Activated CD4-positive, alpha-beta T cell treated with anti-CD3 and anti-CD28 coated beads, Interleukin-2, amount 50 U/mL, for 1 hour (primary cell): Measurements from ENCODE around the gene GOLGA2.

Source experiments
- DNase-seq: peaks from one replicate; pipeline ENCODE4 v3.0.0-alpha.2; 2020

Gene GOLGA2

DNA sequence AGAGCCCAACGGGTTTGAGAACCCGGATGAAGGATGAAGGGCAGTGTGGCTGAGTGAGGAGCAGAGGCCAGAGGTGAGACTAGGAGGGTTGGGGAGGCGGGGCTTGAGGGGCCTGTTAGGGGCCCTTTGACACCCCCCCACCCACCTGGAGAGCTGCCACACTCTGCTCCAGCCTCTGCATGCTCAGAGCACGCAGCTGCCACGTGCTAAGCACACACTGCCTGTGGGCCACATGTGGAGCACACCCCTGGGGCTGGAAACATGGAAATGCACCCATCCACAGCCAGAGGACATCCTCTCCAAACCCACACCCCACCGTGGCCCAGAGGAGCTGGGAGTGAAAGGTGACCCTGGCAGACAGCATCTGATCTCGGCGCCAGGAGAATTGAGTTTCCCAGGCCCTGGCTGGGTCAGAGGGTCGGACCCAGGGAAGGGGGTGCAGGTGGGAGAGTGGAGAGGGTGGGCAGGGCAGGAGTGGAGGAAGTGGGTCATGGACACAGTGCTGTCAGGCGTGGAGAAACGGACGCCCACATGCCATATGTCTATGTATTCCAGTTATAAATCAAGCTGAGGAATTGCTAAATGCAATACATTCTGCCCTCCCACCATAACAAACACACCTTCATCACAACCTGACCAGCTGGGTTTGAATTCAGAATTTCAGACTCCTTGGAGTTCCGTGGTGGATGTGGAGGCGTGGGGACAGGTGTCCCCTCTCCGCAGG is 66.7 kb downstream of the GOLGA2 start:
- DNase-seq = no peak

DNA sequence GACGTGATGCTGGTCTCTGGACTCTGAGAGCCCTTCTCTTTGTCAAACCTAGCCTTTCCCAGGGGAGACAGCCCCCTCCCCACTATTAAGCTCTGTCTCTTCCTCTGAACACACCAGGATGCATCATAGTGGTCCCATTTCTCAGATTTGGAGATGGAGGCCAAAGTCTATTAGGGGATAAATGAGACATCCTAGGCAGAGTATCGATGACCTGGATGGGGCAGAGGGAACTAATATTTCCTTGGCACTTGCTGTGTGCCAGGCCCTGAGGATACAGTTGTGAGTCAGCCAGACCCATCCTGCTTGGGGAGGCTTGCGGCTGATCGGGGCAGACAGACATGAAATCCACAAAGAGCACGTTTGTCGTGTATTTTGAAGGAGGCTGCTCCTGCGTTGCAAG is 67.4 kb downstream of the GOLGA2 start:
- no peak for DNase-seq

DNA sequence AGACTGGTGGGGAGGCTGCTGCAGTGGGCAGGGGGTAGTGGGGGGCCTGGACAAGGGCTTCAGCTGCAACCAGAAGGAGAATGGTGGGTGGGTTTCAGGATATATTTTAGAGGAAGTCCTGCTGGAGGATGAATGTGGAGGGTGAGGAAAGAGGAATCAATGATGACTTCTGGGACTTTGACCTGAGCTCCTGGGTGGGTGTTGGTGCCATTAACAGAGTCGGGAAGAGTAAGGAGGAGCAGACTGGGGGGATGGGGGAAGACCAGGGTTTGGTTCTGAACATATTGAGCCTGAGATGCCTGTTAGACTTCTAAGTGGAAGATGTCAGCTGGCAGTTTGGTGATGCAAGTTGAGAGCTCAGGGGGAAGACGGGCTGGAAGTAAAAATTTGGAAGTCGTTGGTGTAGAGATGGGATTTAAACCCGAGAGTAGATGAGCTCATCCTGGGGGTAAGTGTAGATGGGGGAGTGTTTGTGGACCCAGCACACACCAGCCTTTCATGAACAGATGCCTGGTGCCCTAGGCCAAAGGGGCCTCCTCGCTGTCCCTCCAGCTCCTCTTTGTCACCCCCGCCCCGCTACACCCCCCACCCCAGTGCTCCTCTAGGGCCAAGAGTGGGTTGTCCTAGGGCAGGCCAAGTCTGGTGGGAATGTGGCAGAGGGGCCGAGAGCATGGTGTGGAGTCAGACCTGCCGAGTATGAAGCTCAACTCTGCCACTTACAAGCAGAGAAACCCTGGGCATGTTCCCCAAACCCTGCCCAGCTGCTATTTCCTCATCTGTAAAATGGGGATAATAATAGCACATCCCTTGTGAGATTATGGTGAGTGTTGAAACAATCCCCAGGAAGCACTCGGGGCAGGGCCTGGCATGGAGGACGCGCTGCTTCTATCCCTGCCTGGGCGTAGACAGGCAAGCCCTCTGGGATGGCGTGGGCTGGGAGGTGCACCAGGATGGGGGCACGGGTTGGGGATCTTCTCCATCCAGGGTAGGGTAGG is 68.6 kb downstream of the GOLGA2 start:
- DNase-seq = no peak

DNA sequence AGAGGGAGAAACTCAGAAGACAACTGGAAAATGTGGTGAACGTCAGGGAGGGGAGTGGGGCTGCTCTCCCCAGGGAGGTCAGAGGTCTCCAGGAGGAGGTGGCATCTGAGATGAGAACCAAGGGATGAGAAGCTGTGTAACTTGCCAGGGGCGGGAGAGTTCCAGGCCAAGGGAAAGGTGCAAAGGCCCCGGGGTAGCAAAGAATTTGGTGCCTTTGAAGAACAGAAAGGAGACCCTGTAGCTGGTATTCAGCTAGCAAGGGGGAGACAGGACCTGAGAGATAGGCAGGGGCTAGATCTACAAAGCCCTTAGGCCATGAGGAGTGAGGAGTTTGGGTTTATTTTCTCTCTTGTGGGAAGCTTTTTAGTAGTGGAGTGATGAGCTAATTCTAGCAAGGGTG is 69.3 kb downstream of the GOLGA2 start:
- no peak for DNase-seq
